GM21423 (cell line): ENCODE measurements around the gene COQ2.
"Not testable (repeated sequence)": the region's sequence is repeated elsewhere in the genome, so short reads cannot be mapped to it uniquely, and the experiment has no call there.

Experiments
- ATAC-seq: cut with Tn5 transposase; IDR thresholded peaks from one replicate; pipeline ENCODE4 v1.9.1; 2021; ENCODE audit warnings: mild to moderate bottlenecking, moderate library complexity; ENCODE audit not compliant: unreplicated experiment

The COQ2 gene

GRCh38 chr4:83284193-83285054 lies at the start of gene COQ2:
Gene COQ2 (minus strand): TSS chr4:83284798. CDS start chr4:83284764, 34 bp downstream.
- ATAC-seq: peak; percentile 82

GRCh38 chr4:83331956-83332355 lies 47.4 kb upstream of the COQ2 start:
- ATAC-seq: no peak

- ATAC-seq: no peak
Observed at GRCh38 chr4:83329521-83330110, 45.0 kb upstream of the COQ2 start.

- no peak for ATAC-seq
Observed at GRCh38 chr4:83328521-83329187, 44.1 kb upstream of the COQ2 start.

- ATAC-seq: no peak
Observed at GRCh38 chr4:83326546-83326945, 41.9 kb upstream of the COQ2 start.

- ATAC-seq: not testable (repeated sequence)
Observed at GRCh38 chr4:83325306-83325705, 40.7 kb upstream of the COQ2 start.

- ATAC-seq: no peak
Observed at GRCh38 chr4:83323136-83323535, 38.5 kb upstream of the COQ2 start.

- ATAC-seq: no peak
Observed at GRCh38 chr4:83320548-83320947, 36.0 kb upstream of the COQ2 start.

GRCh38 chr4:83318666-83319065 lies 34.1 kb upstream of the COQ2 start:
- no peak for ATAC-seq

GRCh38 chr4:83317671-83318070 lies 33.1 kb upstream of the COQ2 start:
- no peak for ATAC-seq

- ATAC-seq: no peak
Observed at GRCh38 chr4:83316459-83317165, 32.0 kb upstream of the COQ2 start.

- ATAC-seq: no peak
Observed at GRCh38 chr4:83315341-83315870, 30.8 kb upstream of the COQ2 start.

GRCh38 chr4:83308672-83309071 lies 24.1 kb upstream of the COQ2 start:
- ATAC-seq: no peak

- ATAC-seq: no peak
Observed at GRCh38 chr4:83307920-83308319, 23.3 kb upstream of the COQ2 start.

GRCh38 chr4:83305187-83305586 lies 20.6 kb upstream of the COQ2 start:
- ATAC-seq: no peak

GRCh38 chr4:83297548-83298260 lies 13.1 kb upstream of the COQ2 start:
- ATAC-seq: no peak

- no peak for ATAC-seq
Observed at GRCh38 chr4:83293305-83294046, 8.9 kb upstream of the COQ2 start.

GRCh38 chr4:83290059-83290774 lies 5.6 kb upstream of the COQ2 start:
- not testable (repeated sequence) for ATAC-seq

- not testable (repeated sequence) for ATAC-seq
Observed at GRCh38 chr4:83288381-83288780, 3.8 kb upstream of the COQ2 start.
